HG03139 (cell line): ENCODE measurements around the gene PLA2G2F.

Source experiments
- ATAC-seq: cut with Tn5 transposase; IDR thresholded peaks from one replicate; pipeline ENCODE4 v1.9.1; 2021; ENCODE audit not compliant: unreplicated experiment

Gene PLA2G2F

GRCh38 chr1:20138961-20139550 lies at the start of gene PLA2G2F:
Gene PLA2G2F (plus strand): TSS chr1:20139323. CDS start chr1:20139428, 105 bp downstream.
- ATAC-seq: no peak

GRCh38 chr1:20089328-20090077 lies 49.6 kb upstream of the PLA2G2F start:
- ATAC-seq: no peak

DNA sequence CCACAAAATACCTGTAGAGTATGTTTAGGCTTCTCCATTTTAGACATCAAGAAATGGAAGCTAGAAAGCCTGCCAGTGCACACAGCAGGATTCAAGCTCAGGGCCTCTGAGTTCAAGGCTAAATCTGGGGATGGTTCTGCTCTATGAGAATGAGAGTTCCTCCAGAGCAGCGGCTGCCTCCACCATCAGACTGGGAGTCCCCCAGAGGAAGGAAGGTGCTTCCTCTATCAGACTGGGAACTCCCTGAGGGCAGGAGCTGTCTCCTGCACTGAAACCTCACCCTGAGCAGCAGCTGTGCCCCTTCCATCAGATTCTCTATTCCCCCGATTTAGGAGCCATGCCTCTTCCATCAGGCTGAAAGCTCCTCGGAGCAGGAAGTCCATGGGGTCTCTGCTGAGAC lies 49.0 kb upstream of the PLA2G2F start:
- ATAC-seq: no peak

DNA sequence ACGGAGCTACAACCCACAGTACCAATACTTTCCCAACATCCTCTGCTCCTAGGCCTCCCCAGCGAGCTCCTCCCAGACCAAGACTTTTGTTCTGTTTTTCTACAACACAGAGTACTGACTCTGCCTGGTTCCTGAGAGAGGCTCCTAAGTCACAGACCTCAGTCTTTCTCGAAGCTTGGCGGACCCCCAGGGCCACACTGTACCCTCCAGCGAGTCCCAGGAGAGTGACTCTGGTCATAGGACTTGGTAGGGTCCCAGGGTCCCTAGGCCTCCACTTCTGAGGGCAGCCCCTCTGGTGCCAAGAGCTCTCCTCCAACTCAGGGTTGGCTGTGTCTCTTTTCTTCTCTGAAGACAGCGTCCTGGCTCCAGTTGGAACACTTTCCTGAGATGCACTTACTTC lies 48.5 kb upstream of the PLA2G2F start:
- ATAC-seq: no peak

DNA sequence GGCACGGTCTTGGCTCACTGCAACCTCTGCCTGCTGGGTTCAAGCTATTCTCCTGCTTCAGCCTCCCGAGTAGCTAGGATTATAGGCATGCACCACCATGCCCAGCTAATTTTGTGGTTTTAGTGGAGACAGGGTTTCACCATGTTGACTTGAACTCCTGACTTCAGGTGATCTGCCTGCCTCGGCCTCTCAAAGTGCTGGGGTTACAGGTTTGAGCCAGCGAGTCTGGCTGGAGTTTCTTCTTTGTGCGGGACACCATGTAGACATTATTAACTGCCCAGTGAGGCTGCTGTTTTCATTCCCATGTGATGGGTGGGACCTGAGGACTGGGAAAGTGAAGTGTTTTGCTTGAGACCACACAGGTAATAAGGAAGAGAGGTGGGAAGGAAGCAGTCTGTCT lies 45.8 kb upstream of the PLA2G2F start:
- ATAC-seq: no peak

- no peak for ATAC-seq
Measured at GRCh38 chr1:20093940-20094391, 45.2 kb upstream of the PLA2G2F start.

DNA sequence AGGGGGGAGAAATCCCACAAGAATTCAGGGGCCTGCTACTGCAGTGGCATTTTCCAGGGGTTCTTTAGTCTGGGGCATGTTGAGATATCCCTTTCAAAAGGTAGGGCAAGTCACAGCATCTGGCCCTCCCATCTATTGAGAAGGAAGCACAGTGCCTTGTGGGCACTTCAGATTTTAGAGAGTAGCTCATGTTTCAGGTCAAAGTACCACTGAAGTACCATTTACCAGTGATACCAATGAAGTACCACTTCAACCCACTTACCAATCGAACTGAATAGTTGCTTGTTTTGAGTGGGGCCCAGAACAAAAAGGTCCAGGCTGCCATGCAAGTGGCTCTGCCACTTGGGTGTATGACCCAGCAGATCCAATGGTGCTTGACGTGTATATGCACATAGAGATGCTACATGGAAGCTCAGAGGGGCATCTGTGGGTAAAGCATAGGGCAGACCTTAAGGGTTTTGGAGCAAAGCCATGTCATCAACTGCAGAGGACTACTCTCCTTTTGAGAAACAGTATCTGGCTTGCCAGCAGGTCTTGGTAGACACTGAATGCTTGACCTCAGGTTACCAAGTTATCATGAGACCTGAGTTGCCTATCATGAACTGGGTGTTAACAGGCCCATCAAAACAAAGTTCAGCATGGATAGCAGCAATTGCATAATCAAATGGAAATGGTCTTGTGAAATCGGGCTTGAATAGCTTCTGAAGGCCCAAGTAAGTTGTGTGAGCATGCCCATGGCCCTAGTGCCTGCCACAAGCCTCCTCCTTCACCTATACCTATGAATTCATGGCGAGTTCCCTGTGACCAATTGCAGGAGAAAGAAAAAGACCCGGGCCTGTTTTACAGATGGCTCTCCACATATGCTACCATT lies 43.3 kb upstream of the PLA2G2F start:
- ATAC-seq: no peak

GRCh38 chr1:20096840-20097447 lies 42.2 kb upstream of the PLA2G2F start:
- no peak for ATAC-seq

DNA sequence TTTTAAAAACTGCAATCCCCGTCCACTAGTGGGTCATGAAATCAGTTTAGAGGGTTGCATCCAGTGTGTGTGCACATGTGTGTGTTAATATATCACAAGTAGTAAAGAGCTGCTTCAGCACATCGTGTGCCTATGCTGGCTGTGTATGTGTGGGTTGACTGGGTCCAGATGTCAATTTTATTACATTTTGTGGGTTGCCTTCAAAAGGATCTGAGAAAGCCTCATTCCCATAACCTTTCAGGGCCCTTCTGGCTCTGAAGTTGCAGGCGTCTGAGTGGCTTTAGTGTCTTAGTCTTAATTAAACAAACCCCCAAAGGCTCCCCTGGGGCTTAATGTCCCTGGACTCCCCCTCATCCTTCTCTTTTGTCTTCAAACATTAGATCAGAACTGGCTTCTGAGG lies 39.6 kb upstream of the PLA2G2F start:
- no peak for ATAC-seq

GRCh38 chr1:20100632-20101355 lies 38.3 kb upstream of the PLA2G2F start:
- ATAC-seq: no peak

GRCh38 chr1:20102875-20103274 lies 36.2 kb upstream of the PLA2G2F start:
- no peak for ATAC-seq

- ATAC-seq: no peak
Measured at GRCh38 chr1:20105856-20106255, 33.3 kb upstream of the PLA2G2F start.

- ATAC-seq: no peak
Measured at GRCh38 chr1:20107351-20107750, 31.8 kb upstream of the PLA2G2F start.

DNA sequence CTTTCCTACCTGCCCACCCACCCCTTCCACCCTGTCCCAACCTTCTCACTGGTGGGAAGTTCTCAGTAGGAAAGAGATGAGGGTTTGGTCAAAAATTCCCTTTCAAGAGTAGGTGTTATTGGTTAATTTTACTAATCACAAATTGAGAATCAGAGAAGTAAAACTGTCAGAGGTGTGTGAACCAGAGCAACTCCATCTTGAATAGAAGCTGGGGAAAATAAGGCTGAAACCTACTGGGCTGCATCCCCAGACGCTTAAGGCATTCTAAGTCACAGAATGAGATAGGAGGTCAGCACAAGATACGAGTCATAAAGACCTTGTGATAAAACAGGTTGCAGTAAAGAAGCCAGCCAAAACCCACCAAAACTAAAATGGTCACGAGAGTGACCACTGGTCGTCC lies 31.3 kb upstream of the PLA2G2F start:
- no peak for ATAC-seq

DNA sequence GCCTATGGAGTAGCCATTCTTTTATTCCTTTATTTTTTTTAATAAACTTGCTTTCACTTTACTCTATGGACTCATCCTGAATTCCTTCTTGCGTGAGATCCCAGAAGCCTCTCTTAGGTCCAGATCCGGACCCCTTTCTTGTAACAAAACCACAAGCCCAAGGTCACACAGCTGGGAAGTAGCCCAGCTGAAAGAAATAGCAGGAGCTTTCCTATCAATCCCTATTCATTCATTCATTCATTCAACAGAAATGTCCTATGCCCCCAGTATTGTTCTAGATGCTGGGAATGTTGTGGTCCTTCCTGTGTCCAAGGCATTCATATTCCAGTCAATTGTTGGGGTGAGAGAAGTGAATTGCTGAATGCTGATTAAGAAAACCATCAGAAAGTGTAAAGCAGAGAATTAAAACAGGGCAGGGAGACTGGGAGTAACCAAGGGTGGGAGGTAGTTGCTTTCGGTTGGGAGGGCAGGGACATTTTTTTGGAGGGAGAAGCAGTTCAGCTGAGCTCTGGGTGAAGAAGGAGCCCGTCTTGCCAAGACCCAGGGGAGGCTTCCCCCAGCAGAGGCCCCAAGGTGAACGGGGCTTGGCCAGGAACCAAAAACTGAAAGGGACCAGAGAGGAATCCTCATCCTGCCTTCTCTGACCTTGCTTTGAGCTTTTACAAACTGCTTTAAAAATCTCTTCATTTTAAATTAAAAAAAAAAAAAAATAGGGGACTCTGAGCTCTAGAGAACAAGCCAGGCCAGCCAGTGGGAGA lies 30.6 kb upstream of the PLA2G2F start:
- no peak for ATAC-seq

DNA sequence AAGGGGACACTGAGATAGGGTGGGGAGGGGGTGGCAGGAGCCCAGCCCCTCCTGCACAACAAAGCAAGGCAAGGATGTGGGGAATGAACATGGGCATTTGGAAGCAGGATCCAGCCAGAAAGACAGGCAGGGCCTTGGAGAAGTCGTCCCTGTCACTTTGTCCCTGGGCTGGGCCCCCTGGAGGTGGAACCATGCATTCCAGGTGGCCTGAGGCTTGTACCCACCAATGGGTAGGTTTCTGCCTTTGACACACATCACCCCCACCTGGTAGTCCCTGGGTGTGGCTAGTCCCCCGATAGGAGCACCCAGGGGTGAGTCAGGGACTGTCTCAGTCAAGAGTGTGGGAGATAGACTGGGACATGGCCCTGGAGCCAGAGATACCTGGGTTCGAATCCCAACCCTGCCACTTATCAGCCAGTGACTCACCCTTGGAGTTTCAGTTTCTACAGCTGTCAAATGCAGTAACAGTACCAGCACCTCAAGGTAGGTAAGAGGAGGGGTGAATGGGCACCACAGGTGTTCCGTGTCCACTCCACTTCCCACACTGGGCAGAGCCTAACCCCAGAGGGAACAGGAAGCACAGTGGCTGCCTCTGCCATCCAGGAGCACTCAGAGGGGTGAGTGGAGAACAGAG lies 29.8 kb upstream of the PLA2G2F start:
- no peak for ATAC-seq

GRCh38 chr1:20110679-20111078 lies 28.4 kb upstream of the PLA2G2F start:
- ATAC-seq: no peak

DNA sequence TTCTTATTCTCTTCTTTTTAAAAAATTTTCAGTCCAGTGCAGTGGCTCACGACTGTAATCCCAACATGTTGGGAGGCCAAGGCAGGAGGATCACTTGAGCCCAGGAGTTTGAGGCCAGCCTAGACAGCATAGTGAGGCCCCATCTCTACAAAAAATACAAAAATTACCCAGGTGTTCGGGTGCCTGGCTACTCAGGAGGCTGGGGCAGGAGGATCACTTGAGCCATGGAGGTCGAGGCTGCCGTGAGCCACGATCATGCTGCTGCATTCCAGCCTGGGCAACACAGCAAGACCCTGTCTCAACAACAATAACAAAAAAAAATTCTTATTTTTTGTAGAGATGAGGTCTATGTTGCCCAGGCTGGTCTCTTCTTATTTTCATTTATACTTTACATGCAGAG lies 27.7 kb upstream of the PLA2G2F start:
- ATAC-seq: no peak

DNA sequence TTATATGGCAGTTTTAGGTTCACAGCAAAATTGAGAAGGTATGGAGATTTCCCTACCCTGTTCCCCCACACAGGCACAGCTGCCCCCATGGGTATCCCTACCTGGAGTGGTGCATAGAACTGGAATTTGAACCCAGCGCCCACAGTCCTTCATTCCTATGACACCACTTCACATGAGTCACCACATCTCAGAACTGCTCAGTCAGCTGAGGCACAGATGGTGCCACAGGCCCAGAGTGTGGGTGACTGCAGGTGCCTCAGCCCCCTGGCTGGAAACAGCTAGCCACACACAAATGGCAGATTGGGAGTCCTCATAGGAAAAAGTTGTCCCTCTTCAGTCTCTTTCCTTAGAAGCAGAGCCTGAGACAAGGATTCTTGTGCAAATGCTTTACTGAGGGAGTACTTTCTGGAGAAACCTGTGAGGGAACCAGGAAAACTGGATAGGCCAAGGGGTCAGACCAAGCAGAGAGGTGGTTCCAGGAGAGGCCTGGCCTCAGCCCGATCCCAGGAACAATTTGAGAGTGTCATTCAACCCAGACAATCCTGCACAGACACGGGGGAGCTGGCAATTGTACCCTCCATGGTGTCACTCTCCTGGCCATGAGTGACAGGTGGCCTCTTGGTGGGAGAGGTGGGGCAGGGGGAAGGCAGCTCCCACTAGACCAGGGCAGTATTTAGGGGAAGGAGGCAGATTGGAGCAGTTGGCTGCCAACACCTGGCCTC lies 26.7 kb upstream of the PLA2G2F start:
- no peak for ATAC-seq
